A549 (cell line): ENCODE results near the gene LRTM2. TPM values are rescaled to one million over a fixed set of nuclear protein-coding genes. Genes with fewer than 3 reads are reported as not detected.

Experiments used
- ATAC-seq, 2 experiments: fragments of 200-7000 bp in 1 of 2; fragments of >200 bp in 1 of 2; cut with Nextera tagmentation in 1 of 2; cut with Tn5 transposase in 1 of 2; 3 replicates each; pipeline versions ENCODE4 v1.8.0 to v1.9.1; 2018 to 2020; ENCODE audit warnings: mild to moderate bottlenecking in 1 of 2, moderate library complexity in 1 of 2
- CTCF ChIA-PET: fragments of 300-600 bp; sonication (Branson Sonifier 250); formaldehyde crosslinking; extraction: SDS; loops from one replicate; lab custom pipeline; 2021; ENCODE audit warnings: antibody characterized with exemption, inconsistent platforms; lab: Yijun Ruan, JAX
- POLR2A ChIA-PET: fragments of 350-600 bp; formaldehyde crosslinking; extraction: SDS; loops from one replicate; lab custom pipeline; 2021; ENCODE audit warnings: antibody characterized with exemption, inconsistent platforms; lab: Yijun Ruan, JAX
- DNase-seq, 2 experiments: peaks; one replicate each; pipeline versions ENCODE4 v3.0.0 to v3.0.0-alpha.2; 2011 to 2016; ENCODE audit warnings: low read depth in 1 of 2, low spot score in 1 of 2
- FAIRE-seq: peaks from 2 replicates; lab custom pipeline; 2011; peaks lifted over from hg19 to GRCh38; lab: Jason Lieb, UNC
- H3K27ac ChIP-seq, 2 experiments: fragments of >200 bp; sonication (Bioruptor Twin); formaldehyde crosslinking; 3 replicates each; pipeline ENCODE4 v1.5.1; 2016 to 2017
- H3K4me1 ChIP-seq: fragments of >200 bp; sonication (Bioruptor Twin); formaldehyde crosslinking; 3 replicates; pipeline ENCODE4 v1.6.1; 2016
- H3K4me2 ChIP-seq: fragments of >200 bp; sonication (Bioruptor Twin); formaldehyde crosslinking; 3 replicates; pipeline ENCODE4 v1.6.1; 2016
- H3K4me3 ChIP-seq: fragments of >200 bp; sonication (Bioruptor Twin); formaldehyde crosslinking; 3 replicates; pipeline ENCODE4 v1.5.1; 2016
- H3K9me3 ChIP-seq: fragments of >200 bp; sonication (Bioruptor Twin); formaldehyde crosslinking; 3 replicates; pipeline ENCODE4 v1.6.1; 2016
- BCL3 ChIP-seq: fragments of >200 bp; sonication (Bioruptor Twin); formaldehyde crosslinking; IDR thresholded peaks from 3 replicates; pipeline ENCODE4 v1.6.1; 2016
- CBX8 ChIP-seq: fragments of 200-600 bp; sonication (generic); IDR thresholded peaks from 2 replicates; pipeline ENCODE4 v1.6.1; 2016
- CHD2 ChIP-seq: fragments of 150-350 bp; IDR thresholded peaks from 2 replicates; pipeline ENCODE4 v1.6.1; 2014; ENCODE audit warnings: low read length; ENCODE audit not compliant: partially characterized antibody
- EHF ChIP-seq: fragments of 250-450 bp; sonication (Bioruptor Pico); IDR thresholded peaks from 2 replicates; pipeline ENCODE4 v1.5.0; 2020; ENCODE audit warnings: mild to moderate bottlenecking
- EHMT2 ChIP-seq: fragments of 200-600 bp; sonication (generic); IDR thresholded peaks from 2 replicates; pipeline ENCODE4 v1.6.1; 2016; ENCODE audit warnings: antibody characterized with exemption, low read depth, mild to moderate bottlenecking, moderate library complexity
- ESRRA ChIP-seq: fragments of 150-350 bp; IDR thresholded peaks from 2 replicates; pipeline ENCODE4 v1.6.1; 2014; ENCODE audit warnings: mild to moderate bottlenecking, low read length, borderline replicate concordance
- FOSL2 ChIP-seq, 2 experiments: fragments of 450-650 bp in 1 of 2; fragments of >200 bp in 1 of 2; sonication (Bioruptor Twin) in 1 of 2; formaldehyde crosslinking; IDR thresholded peaks; 2 replicates each; pipeline versions ENCODE4 v1.5.0 to v1.6.1; 2016 to 2020; ENCODE audit warnings: mild to moderate bottlenecking in 1 of 2, moderate library complexity in 1 of 2
- FOXS1 ChIP-seq: fragments of 250-450 bp; sonication (Bioruptor Pico); IDR thresholded peaks from 2 replicates; pipeline ENCODE4 v1.5.0; 2020; ENCODE audit warnings: mild to moderate bottlenecking, moderate library complexity
- GATA3 ChIP-seq: IDR thresholded peaks from 2 replicates; pipeline ENCODE4 v1.6.1; 2012; ENCODE audit warnings: borderline replicate concordance
- HMGXB4 ChIP-seq: fragments of 250-450 bp; sonication (Bioruptor Pico); IDR thresholded peaks from 2 replicates; pipeline ENCODE4 v1.5.0; 2021; ENCODE audit warnings: mild to moderate bottlenecking, moderate library complexity, borderline replicate concordance
- HOXB5 ChIP-seq: fragments of 250-450 bp; sonication (Bioruptor Pico); IDR thresholded peaks from 2 replicates; pipeline ENCODE4 v1.5.0; 2020; ENCODE audit warnings: mild to moderate bottlenecking, moderate library complexity
- MAFK ChIP-seq: fragments of 450-650 bp; IDR thresholded peaks from 2 replicates; pipeline ENCODE4 v1.6.1; 2014; ENCODE audit not compliant: partially characterized antibody
- PBX3 ChIP-seq: IDR thresholded peaks from 2 replicates; pipeline ENCODE4 v1.6.1; 2012
- RAD21 ChIP-seq, 2 experiments: fragments of >200 bp in 1 of 2; sonication (Bioruptor Twin) in 1 of 2; formaldehyde crosslinking in 1 of 2; IDR thresholded peaks in 1 of 2; conservative IDR thresholded peaks in 1 of 2; 2 replicates in 1 of 2; 3 replicates in 1 of 2; pipeline ENCODE4 v1.6.1; 2012 to 2018; ENCODE audit warnings: inconsistent platforms in 1 of 2
- RCOR1 ChIP-seq: fragments of 150-350 bp; IDR thresholded peaks from 2 replicates; pipeline ENCODE4 v1.6.1; 2014; ENCODE audit warnings: antibody characterized with exemption, low read length, low read depth
- RFX5 ChIP-seq: fragments of 450-650 bp; IDR thresholded peaks from 2 replicates; pipeline ENCODE4 v1.7.1; 2014; ENCODE audit warnings: antibody characterized with exemption, mild to moderate bottlenecking, moderate library complexity
- RNF2 ChIP-seq: fragments of 200-600 bp; sonication (generic); IDR thresholded peaks from 2 replicates; pipeline ENCODE4 v1.6.1; 2016; ENCODE audit warnings: low read depth, mild to moderate bottlenecking, antibody characterized with exemption, moderate library complexity, borderline replicate concordance
- SMC3 ChIP-seq: fragments of >200 bp; sonication (Bioruptor Twin); formaldehyde crosslinking; IDR thresholded peaks from 3 replicates; pipeline ENCODE4 v1.6.1; 2018; ENCODE audit warnings: inconsistent platforms
- USF2 ChIP-seq: fragments of 450-650 bp; IDR thresholded peaks from 2 replicates; pipeline ENCODE4 v1.6.1; 2014; ENCODE audit warnings: antibody characterized with exemption
- ZC3H11A ChIP-seq: fragments of 450-650 bp; IDR thresholded peaks from 2 replicates; pipeline ENCODE4 v1.6.1; 2014; ENCODE audit warnings: antibody characterized with exemption, mild to moderate bottlenecking
- ZFP36 ChIP-seq: fragments of 450-650 bp; IDR thresholded peaks from 2 replicates; pipeline ENCODE4 v1.6.1; 2014; ENCODE audit warnings: borderline replicate concordance; ENCODE audit not compliant: partially characterized antibody
- ZSCAN20 ChIP-seq: fragments of 250-450 bp; sonication (Bioruptor Pico); IDR thresholded peaks from 2 replicates; pipeline ENCODE4 v1.8.0; 2022; ENCODE audit warnings: mild to moderate bottlenecking, moderate library complexity
- WGBS: methylation state at CpG from one replicate; pipeline ENCODE4 v1.1.6; 2017; ENCODE audit errors: missing lambda C conversion rate; 5-methylcytosine and 5-hydroxymethylcytosine counted together
- polyA plus RNA-seq, 4 experiments: library from polyadenylated mRNA; depleted of rRNA in 3 of 4; stranded (reverse); fragments of >200 nt; fragmentation: RNase III in 1 of 4; extraction: RNeasy Plus Mini Kit Qiagen cat#74134 plus additional on column Dnase treatment in 1 of 4; gene quantifications; 2 replicates in 3 of 4; 3 replicates in 1 of 4; pipeline ENCODE4 v1.2.3, GENCODE V29; 2011 to 2017

Gene LRTM2
- polyA plus RNA-seq, 2 of the 4 experiments (the other 2 are of a cell fraction) = not detected

GRCh38 chr12:1776170-1776921 is 44.0 kb upstream of the LRTM2 start:
- POLR2A ChIA-PET = interaction anchor here (1.1 to 1.2 kb wide), 2 partner anchors 8 to 86 kb away, joined by 3 to 6 read pairs; no protein-coding TSS in a partner anchor
- 54% methylated on average over 4 of the region's 4 CpGs for WGBS
- peak overlapping the region; percentile 37 to 67; a peak in 5 of 6 replicates for H3K27ac ChIP-seq
- H3K9me3 ChIP-seq = no peaks in the 10 kb centered on the region
- DNase-seq (peak; percentile 48 to 65), FAIRE-seq (peak; percentile 18), ATAC-seq (peak; percentile 87 to 93; a peak in 5 of 6 replicates)
- TF ChIP-seq RAD21 (conservative IDR thresholded peaks at IDR 0.05 in 1 of 2, IDR thresholded peaks at IDR 0.05 in 1 of 2) (no peak), FOXS1 (CRISPR knock-in tag) (no peak), CHD2 (no peak), RNF2 (no peak), RFX5 (no peak), USF2 (no peak)
- no peak overlapping the region for H3K4me3 ChIP-seq
- H3K4me1 ChIP-seq = peaks cover 32% of the 10 kb centered on the region
- CTCF ChIA-PET = interaction anchor here (0.8 to 2.8 kb wide), 12 partner anchors 9 to 164 kb away, joined by 3 to 23 read pairs (median 4); no protein-coding TSS in a partner anchor
- H3K4me2 ChIP-seq = peak overlapping the region; percentile 71

- peak overlapping the region; percentile 0; the same call in 1 of the 3 replicates for H3K4me2 ChIP-seq
- no peak for ATAC-seq
- TF ChIP-seq ZFP36 (no peak), CBX8 (no peak), PBX3 (no peak), HOXB5 (CRISPR knock-in tag) (no peak), EHF (CRISPR knock-in tag) (no peak), EHMT2 (no peak), SMC3 (no peak), HMGXB4 (no peak), BCL3 (no peak), ESRRA (no peak), ZSCAN20 (no peak), MAFK (no peak), RCOR1 (no peak), FOSL2 (IDR thresholded peaks at IDR 0.05) (no peak), FOSL2 (CRISPR knock-in tag; IDR thresholded peaks at IDR 0.05) (no peak), ZC3H11A (no peak), GATA3 (no peak)
- TF ChIP-seq, all 56 proteins: peak for 0
- 67% methylated on average over 5 of the region's 5 CpGs for WGBS
- Histone ChIP-seq H3K27ac (peak overlapping the region in 1 of 2 experiments; percentile 33; a peak in 3 of 6 replicates), H3K4me3 (no peak overlapping the region), H3K4me1 (peaks cover 32% of the 10 kb centered on the region), H3K9me3 (no peaks in the 10 kb centered on the region)
- FAIRE-seq (no peak), DNase-seq (no peak)
- ChIA-PET POLR2A (no interaction called here), CTCF (no interaction called here)
These were observed 42.6 kb upstream of the LRTM2 start for GRCh38 chr12:1777798-1778197.
